ENCODE results near the gene FGG.
"Not testable (repeated sequence)": the region's sequence is repeated elsewhere in the genome, so short reads cannot be mapped to it uniquely, and the experiment has no call there.

Gene FGG

DNA sequence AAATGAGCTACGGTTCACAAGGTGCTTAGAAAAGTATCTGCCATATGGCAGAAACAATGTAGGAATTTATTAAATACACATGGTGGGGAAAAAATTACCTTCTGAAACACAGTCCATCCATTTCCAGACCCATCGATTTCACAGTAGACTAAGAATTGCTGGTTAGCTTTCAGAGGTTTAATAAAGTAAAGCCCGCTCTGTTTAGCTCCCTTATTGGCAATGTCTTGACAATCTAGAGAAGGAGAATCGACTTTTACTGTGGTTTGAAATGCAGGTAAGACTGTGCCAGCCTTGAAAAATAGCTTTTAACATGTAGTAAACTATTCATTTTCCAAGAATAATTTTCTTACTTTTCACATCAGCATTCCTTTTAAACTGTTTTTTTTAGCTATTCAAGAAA, 2.9 kb downstream of the FGG start:
- DNase-seq: no peak

DNA sequence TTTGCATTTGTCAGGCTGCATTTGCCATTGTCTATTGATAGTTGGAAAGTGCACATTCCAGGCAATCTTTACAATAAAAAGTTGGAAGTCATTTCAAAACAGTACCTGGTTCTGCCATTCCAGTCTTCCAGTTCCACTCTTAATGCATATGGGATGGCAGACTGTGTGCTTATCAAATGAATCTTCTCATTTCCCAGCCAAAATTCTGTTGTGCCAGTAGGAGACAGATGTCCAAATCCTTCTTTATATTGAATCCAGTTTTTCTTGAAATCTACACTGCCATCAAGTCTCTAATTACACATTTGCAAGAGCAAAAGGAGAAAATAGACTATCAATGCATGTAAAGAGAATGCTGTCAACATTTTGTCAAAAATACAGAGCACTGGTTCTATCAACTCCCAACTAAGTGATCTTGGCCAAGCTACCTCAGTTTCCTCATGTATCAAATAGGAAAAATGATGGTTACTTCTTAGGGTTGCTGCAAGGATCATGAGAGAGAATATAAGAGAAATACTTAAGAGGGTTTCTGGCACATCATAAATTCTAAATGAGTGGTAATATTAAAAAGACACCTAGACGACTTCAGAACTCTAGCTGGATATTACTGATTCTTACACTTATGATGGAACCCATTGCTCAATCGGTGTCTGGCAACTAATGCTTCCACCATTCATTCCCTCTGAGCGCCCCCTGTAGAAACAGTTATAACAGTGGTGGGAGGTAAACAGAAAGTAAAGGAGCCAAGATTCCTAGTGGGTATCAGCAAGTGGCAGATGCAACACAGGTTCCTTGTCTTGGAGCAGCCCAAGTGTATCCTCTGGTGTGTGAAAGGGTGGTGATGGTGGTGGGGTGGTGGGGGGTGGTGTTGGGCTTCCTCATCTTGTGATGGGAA, 3.8 kb downstream of the FGG start:
- no peak for DNase-seq

DNA sequence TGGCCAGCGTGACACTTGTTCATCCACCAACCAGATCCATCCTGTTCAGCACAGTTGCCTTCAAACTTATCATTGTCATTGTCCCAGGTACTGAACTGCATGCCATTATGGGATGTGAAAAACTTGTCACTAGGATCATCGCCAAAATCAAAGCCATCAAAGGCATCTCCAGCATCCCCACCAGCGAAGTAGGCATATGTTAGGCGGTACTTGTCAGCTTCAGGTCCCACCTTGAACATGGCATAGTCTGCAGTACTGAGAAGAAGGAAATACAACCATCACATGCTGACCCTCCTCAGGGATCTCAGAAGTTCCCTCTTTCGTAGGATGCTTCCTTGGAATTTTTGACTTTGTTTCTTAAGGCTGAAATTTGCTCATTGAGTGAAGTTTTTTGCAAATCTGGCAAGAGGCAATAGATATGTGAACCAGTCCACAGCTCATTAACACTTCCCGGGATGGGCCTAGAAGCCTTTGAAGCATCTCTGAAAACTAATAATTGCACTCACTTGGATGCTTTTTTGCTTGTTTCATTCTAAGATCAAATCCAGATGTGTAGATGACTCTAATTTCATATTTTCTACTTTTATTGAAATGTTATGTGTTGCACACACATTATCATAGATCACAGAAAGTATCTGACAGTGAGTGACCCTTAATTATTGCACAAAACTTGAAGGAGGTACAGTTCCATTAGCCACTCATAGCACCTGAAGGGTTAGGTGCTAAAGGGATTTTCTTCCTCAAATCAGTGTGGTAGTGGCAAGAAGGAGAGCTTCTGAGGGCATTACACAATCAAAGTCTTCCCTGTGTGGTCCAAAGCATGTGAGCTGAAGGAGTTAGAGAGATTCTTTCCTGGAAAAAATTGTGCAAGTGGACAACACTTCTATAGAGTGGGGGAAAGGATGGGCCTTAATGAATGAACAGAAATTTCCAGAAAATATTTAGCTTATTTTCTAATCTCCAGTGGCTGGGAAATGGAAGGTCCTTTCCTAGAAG, 5.4 kb downstream of the FGG start:
- DNase-seq: no peak

DNA sequence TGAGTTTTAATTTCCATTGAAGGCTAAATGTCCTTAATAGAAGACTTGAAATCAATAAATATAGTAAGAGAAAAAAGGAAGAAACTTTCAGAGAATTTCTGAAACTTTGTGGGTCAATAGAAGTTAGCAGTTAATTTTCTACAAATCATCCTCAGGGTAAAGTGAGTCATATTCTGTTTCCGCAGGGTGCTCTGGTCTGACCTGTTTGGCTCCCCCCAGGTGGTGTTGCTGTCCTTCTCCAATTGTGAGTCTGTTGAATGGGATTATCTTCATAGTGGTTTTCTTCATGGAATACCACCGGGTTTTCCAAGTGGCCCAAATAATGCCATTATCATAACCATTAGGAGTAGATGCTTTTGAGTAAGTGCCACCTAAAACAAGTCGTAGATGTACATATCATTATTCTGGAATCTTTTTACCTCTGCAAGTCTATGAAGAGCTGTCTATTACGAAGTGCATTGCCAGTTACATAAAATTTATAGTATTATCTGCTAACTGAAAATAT, 7.7 kb downstream of the FGG start:
- no peak for DNase-seq

DNA sequence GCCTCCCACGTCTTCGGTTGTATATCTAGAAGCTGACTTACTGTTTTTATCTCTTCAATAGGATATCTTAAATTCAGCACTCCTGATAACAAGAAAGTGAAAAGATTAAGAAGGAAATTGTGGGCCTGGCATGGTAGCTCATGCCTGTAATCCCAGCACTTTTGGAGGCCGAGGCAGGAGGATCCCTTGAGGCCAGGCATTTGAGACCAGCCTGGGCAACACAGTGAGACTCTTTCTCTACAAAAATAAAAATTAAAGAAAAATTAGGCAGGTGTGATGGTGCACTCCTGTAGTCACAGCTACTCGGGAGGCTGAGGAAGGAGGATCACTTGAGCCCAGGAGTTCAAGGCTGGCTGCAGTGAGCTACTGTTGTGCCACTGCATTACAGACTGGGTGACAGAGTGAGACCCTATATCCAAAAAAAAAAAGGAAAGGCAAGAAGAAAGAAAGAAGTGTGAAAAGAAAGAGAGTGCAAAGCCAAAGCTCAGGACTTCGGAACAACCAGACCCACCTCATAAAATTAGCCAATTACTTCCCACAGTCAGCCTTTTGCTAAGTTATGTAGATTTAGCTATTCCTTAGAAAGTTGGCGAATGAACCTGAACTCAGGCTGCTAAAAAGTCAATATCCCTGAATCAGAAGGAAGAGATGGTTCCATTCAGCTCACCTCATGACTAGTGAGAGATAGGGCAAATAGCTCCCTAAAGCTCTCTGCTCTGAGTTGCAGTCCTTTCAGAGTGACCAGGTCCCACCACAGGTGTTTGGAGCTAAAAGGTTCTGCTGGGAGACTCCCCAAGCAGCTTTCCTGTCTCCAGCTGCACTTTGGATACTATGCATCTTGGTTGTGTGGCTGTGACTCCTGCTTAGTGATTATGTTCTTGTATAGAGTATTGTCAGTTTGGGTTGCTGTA, 9.2 kb downstream of the FGG start:
- DNase-seq: no peak

DNA sequence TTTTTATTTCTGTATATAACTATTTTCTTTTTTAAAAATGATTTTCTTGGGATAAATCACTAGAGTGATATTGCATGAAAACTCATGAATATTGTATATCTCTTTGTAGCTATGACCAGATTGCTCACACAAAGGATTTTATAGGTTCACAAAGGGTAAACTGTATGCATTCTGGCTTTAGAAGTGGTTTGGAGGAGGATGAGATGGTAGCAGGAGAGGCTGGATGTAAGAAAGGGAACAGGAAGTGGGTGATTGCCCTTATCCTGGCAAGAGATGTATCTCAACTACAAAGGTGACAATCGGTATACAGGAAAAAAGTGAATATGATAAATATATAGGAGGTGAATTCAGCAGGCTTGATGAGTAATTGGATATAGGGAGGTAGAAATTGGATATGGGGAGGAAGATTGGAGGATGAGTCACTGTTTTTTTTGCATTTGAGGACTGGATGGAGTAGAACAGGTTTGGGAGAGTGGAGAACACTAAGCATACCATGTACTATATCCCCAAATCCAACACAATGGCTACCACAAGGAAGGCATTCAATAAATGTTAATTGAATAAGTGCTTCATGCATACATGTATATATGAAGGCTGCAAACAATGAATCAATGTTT, 9.9 kb downstream of the FGG start:
- no peak for DNase-seq

DNA sequence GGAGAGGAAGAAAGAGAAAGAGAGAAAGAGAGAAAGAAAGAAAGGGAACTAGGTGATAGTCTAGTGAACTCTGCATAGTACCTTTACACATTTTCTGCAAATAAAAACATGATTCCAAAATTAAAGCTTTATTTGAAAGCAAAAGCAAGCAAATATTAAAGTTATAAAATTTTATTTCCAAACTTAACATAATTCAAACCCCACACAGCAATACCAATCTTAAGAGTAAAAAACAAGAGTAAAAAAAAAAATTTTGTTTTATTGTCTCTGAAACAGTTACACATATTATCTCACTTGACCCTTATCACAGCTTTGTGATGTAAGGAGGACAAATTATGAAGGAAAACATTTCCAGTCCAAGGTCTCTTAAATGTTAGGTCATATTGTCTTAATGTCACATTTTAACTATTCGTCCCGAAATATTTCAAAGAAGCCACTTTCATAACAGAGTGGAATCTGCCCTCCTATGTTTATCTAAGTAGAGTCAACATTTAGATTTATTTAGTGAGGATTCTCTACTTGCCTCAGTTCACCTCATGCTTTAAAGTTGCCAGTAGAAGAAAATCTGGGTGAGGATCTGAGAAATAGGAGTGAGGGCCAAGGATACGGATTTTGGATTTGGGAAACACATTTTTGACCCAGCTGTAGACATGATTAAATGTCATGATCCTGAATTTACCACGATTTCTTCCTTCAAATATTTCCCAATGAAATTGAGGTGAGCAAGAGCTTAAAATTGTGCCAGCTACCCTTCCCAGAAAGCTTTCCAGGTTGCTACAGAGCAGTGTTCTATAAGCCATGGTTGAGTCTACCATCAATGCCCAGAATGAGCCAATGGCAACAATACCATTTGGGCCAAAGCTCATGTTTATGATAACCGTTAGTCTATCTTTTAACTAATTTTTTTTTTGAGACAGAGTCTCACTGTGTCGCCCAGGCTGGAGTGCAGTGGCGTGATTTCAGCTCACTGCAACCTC, 14.4 kb downstream of the FGG start:
- DNase-seq: no peak

DNA sequence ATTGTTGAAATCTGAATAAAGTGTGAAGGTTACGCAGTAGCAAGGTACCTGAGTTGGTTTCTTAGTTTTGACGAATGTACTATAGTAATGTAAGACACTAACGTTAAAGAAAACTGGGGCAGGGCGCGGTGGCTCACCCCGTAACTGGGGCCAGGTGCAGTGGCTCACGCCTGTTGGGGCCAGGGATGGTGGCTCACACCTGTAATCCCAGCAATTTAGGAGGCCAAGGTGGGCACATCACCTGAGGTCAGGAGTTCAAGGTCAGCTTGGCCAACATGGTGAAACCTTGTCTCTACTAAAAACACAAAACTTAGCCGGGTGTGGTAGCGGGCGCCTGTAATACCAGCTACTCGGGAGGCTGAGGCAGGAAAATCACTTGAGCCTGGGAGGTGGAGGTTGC, 15.2 kb downstream of the FGG start:
- not testable (repeated sequence) for DNase-seq

DNA sequence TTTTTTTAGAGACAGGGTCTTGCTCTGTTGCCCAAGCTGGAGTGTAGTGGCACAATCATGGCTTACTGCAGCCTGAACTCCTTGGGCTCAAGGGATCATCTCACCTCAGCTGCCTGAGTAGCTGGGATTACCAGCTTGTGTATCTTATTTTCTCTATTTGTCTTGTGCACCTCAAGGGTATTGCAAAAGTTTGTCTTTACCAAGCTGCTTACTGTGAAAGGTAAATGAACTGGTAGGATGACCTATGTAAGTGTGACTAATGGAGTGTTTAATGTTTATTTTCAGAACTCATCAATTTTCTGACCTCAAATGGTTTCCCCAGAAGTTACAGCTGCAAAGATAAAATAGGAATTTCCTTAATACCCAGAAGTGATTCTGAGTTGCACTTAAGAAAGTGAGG, 16.6 kb downstream of the FGG start:
- no peak for DNase-seq

DNA sequence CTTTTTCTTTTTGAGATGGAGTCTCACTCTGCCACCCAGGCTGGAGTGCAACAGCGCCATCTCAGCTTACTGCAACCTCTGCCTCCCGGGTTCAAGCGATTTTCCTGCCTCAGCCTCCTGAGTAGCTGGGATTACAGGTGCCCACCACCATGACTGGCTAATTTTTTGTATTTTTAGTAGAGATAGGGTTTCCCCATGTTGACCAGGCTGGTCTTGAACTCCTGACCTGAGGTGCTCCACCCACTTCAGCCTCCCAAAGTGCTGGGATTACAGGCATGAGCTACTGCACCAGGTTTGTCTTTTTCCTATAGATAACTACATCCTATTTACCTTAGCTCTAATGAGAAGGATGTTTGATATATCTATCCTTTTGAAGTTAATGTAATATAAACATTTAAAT, 18.1 kb downstream of the FGG start:
- DNase-seq: not testable (repeated sequence)

DNA sequence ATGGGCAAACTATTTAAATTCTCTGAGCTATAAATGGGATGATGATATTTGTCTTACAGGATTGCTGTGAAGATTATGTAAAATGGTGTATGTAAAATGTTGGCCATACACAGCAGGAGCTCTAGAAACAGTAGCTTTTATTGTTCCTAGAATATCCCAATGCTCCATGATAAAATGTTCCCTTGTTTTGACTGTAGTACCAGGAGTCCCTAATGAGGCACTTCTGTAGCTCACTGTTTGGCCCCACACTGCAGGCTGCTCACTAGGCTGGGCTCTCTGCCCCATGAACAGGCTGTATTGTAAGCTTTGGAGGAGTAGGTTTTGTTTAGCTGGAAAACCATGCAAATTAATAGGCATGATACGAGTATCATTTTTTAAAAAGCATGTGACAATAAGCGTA, 18.6 kb downstream of the FGG start:
- DNase-seq: no peak

DNA sequence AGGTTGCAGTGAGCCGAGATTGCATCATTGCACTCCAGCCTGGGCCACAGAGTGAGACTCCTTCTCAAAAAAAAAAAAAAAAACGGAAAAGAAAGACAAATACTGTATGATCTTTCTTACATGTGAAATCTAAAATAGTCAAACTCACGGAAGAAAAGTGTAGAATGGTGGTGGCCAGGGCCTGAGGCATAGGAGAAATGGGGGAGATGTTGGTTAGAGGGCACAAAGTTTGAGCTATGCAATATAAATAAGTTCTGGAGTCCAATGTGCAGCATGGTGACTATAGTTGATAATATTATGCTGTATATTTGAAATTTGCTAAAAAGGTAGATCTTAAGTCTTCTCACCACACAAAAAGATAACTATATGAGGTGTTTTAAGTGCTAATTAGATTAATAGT, 20.6 kb downstream of the FGG start:
- no peak for DNase-seq

DNA sequence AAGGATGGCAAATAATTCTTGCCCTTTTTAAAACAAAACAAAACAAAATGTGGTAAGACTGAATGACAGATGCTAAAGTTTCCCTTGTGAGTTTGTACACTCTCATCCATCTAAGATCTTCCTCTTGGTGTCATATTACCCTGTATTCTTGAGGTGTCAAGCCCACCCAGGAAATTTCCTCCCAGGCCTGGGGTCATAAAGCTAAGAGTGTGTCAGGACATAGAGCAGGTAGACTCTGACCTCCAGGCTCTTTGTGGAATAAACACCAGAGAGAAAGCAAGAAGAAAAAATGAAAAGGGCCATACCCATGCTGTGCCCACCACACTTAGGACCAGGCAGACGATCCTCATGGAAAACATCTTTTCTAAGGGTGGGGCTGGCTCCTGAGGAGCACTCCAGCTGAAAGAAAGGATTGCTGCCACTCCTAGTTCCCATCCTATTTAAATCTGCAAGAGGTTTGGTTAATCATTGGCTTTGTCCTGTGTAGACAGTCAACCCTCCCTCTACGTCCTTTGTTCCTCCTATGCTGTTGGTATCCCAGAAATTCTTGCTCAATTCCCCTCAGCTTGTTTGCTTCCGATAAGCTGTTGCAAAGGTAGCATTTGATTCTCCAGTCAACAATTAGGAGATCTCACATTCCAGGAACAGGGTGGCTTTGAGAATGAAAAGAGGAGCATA, 22.0 kb downstream of the FGG start, which contains the start of gene FGA:
Gene FGA (minus strand): TSS at position 414 of the 678 bp plus-strand sequence. CDS start 55 bp downstream, at position 359.
- no peak for DNase-seq

DNA sequence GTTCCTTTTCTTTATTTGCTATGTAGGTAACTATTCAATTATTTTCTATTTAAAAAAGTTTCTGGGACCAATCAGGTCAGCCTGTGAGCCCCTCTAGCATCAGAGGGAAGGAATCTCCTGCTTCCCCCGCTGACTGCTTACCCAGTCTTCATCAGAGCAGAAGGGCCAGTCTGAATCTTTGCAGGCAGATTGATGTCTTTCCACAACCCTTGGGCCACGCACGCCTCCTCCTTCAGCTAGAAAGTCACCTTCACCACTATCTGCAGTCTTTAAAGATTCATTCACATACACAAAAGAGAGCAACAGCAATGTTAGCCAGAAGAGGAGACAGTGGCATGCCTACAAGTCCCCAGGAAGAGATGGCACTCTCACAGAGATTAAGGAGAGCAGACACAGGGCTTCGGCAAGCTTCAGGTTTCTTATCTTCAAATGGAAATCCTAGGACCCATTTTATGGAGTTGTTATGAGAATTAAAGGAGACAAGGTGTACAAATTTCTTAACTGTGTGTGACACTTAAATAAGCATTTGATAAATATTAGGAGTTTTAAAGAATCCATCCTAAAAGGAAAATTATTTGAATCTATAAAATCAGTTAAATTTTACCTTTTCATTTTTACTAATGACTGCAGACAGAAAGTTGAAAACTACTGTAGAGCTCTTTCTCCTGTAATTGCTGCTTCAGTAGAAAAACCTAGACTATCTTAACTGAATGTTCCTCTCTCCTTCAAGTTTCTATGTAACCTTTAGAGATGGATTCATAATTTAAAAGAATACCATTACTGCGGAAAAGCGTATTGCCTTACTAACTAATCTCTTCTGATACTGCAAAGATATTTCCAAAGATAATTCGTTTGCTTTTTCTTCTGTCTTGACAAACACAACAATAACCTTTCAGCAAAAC, 22.9 kb downstream of the FGG start:
- no peak for DNase-seq

DNA sequence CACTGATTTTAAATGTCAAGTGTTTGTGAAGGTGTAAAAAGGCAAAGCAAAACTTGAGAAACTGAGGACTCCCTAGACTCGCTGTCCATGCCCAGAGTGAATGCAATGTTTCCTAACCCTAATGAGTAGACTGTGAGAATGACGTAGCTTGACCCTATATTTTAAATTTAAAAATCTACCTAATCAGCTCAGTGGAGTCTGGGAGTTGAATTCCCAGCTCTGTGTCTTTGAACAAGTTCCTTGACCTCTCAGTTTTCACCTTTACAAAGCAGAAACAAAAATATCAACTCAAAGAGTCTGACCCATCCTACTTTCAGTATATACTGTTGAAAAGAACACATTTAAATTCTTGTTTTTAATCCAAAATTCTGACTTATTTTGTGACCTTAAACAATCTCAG, 24.3 kb downstream of the FGG start:
- DNase-seq: no peak

DNA sequence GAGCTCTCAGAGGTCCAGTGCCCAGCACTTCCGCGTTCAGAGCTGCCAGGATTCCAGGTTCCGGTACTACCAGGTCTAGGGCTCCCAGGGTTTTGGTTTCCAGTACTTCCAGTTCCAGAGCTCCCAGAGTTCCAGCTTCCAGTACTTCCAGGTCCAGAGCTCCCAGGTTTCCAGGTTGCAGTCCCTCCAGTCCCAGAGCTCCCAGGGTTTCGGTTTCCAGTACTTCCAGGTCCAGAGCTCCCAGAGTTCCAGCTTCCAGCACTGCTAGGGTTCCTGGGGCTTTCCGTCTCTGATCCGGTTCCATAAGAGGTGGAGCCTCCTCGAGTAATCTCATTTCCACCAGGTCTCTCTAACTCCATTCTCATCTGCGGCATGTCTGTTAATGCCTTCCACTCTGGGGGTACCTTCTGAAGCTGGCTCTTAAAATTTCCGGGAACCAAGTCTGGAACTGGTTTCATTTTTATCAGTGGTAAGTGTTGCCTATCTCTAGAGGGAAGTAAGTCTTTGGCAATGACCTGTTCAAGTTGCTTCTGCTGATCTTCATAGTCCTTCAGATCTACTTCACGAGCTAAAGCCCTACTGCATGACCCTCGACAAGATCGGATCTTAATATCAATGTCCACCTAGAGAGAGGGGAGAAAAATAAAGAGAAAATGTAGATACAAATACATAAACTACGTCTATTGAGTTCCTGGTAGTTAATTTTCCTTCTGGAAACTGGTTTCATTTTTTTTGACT, 26.0 kb downstream of the FGG start:
- DNase-seq: no peak

DNA sequence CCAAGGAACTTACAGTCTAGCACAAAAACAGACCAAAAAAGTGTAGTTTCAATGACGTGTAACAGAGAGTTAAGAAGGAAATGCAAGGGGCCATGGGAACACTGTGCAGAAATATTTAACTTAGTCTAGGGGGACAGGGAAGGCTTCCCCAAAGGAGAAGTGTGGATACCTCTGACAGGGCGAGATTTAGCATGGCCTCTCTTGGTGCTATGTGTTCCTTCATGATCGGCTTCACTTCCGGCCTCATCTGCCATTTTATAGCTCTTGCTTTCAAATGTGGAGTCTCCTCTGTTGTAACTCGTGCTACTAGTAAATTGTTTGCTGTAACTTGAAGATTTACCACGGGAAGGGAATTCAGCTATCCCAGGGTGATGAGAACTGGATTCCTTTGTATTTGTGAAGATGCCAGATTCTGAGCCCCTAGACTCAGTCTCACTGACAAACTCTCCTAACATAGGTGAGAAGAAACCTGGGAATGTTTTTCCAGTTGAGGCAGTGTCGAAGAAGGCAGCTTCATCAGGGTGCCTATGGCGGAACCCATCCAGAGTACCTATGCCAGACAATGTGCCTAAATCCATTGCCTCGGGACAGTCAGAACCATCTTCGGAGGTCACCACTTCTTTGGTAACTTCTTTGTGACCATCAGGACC, 27.0 kb downstream of the FGG start:
- DNase-seq: no peak

DNA sequence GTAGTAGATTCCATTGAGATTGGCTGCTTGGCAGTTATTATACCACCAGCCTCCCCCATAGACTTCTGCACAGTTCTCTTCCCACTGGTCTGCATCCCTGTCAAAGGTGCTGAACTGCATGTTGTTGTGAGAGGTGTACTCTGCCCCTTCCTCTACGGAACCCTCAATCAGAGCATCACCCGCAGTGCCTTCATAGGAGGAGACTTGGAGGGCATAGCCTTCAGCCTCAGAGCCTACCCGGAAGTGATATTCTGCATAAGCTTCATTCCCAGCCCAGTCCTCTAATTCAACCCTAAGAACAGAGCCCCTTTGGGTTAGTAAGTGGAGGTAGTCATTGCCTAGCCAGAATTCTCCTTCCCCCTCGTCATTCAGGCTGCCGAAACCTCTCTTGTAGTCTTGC, 28.2 kb downstream of the FGG start:
- DNase-seq: no peak

Measured in CD4-positive, alpha-beta T cell treated with Interleukin-12 subunit alpha and Interleukin-12 subunit beta, for 1 hour (primary cell).